K562 (cell line): ENCODE results near the gene MED15. TPM values are rescaled to one million over a fixed set of nuclear protein-coding genes. Genes with fewer than 3 reads are reported as not detected.

Experiments used
- ATF6 ChIP-seq: sonication (generic); formaldehyde crosslinking; IDR thresholded peaks from 2 replicates; pipeline ENCODE4 v1.4.0; 2020; ENCODE audit warnings: mild to moderate bottlenecking, missing genetic modification reagents
- ATF7 ChIP-seq: fragments of 450-650 bp; IDR thresholded peaks from 2 replicates; pipeline ENCODE4 v1.7.1; 2014; ENCODE audit warnings: mild to moderate bottlenecking, moderate library complexity
- BCLAF1 ChIP-seq, 2 experiments: fragments of 450-650 bp in 1 of 2; IDR thresholded peaks; 2 replicates each; pipeline ENCODE4 v1.6.1; 2011 to 2017; ENCODE audit warnings: low read depth in 2 of 2, antibody characterized with exemption in 1 of 2, borderline replicate concordance in 1 of 2, low read length in 1 of 2, mild to moderate bottlenecking in 1 of 2, mixed read lengths in 1 of 2; ENCODE audit not compliant: control insufficient read depth in 1 of 2
- BRD4 ChIP-seq: fragments of 200-600 bp; sonication (generic); IDR thresholded peaks from 2 replicates; pipeline ENCODE4 v1.6.1; 2017; ENCODE audit warnings: inconsistent platforms
- BRF1 ChIP-seq: IDR thresholded peaks from 3 replicates; pipeline ENCODE4 v1.6.1; 2011; ENCODE audit warnings: borderline replicate concordance, mild to moderate bottlenecking; ENCODE audit not compliant: insufficient read length; ENCODE audit errors: extremely low read depth
- ELK3 ChIP-seq: fragments of 450-650 bp; formaldehyde crosslinking; IDR thresholded peaks from 2 replicates; pipeline ENCODE4 v1.4.0; 2020; ENCODE audit warnings: mild to moderate bottlenecking
- FOS ChIP-seq: IDR thresholded peaks from 3 replicates; pipeline ENCODE4 v1.6.1; 2011; ENCODE audit not compliant: insufficient read length; ENCODE audit errors: extremely low read depth
- GTF2A2 ChIP-seq: IDR thresholded peaks from 2 replicates; pipeline ENCODE4 v1.6.1; 2016; ENCODE audit warnings: mild to moderate bottlenecking, missing genetic modification characterization, missing compliant biosample characterization
- MAFF ChIP-seq: IDR thresholded peaks from 2 replicates; pipeline ENCODE4 v1.6.1; 2012; ENCODE audit warnings: low read length, improper control_type of control experiment
- MTF1 ChIP-seq: fragments of 250-450 bp; sonication (Bioruptor Pico); IDR thresholded peaks from 2 replicates; pipeline ENCODE4 v1.9.0; 2021; ENCODE audit warnings: moderate library complexity, mild to moderate bottlenecking, inconsistent platforms, borderline replicate concordance
- PYGO2 ChIP-seq: fragments of 450-650 bp; IDR thresholded peaks from 2 replicates; pipeline ENCODE4 v1.6.1; 2016; ENCODE audit warnings: mild to moderate bottlenecking, missing genetic modification characterization, moderate library complexity, missing compliant biosample characterization
- RBM39 ChIP-seq: fragments of 200-400 bp; formaldehyde crosslinking; optimal IDR thresholded peaks from 2 replicates; pipeline ENCODE3; 2018; ENCODE audit warnings: low read depth, low read length
- RCOR1 ChIP-seq, 2 experiments: IDR thresholded peaks; 2 replicates each; pipeline ENCODE4 v1.6.1; 2012; ENCODE audit warnings: low read depth in 2 of 2, low read length in 2 of 2, borderline replicate concordance in 1 of 2, improper control_type of control experiment in 1 of 2
- RNF2 ChIP-seq: sonication (generic); IDR thresholded peaks from 2 replicates; pipeline ENCODE4 v1.6.1; 2016
- SETDB1 ChIP-seq: IDR thresholded peaks from one replicate; pipeline ENCODE4 v1.6.1; 2012; ENCODE audit warnings: low read length, control low read depth, inconsistent platforms
- TCF7L2 ChIP-seq: fragments of 150-350 bp; IDR thresholded peaks from 2 replicates; pipeline ENCODE4 v1.6.1; 2016; ENCODE audit warnings: low read depth, mild to moderate bottlenecking, low read length, moderate library complexity
- ZC3H11A ChIP-seq: IDR thresholded peaks from 2 replicates; pipeline ENCODE4 v1.6.1; 2012; ENCODE audit warnings: low read depth, low read length, improper control_type of control experiment
- ZNF511 ChIP-seq: sonication (generic); formaldehyde crosslinking; IDR thresholded peaks from 2 replicates; pipeline ENCODE4 v1.8.0; 2022; ENCODE audit warnings: mild to moderate bottlenecking, missing genetic modification reagents
- ZNF551 ChIP-seq: fragments of 250-450 bp; sonication (Bioruptor Pico); IDR thresholded peaks from 2 replicates; pipeline ENCODE4 v1.5.0; 2021; ENCODE audit warnings: mild to moderate bottlenecking, moderate library complexity
- polyA plus RNA-seq, 8 experiments: library from polyadenylated mRNA; depleted of rRNA in 4 of 8; stranded (reverse) in 5 of 8; unstranded in 3 of 8; fragments of >200 nt; fragmentation: Nextera tagmentation in 2 of 8; fragmentation: Illumina TruSeq in 1 of 8; extraction: Ambion mirVana in 2 of 8; extraction: Trizol in 1 of 8; gene quantifications; 2 replicates each; pipeline versions ENCODE4 v1.2.1 to v1.2.3, GENCODE V29; 2011 to 2014; ENCODE audit warnings: inconsistent platforms in 1 of 8, missing spikeins in 1 of 8
- total RNA-seq, 7 experiments: library from RNA; depleted of rRNA in 6 of 7; stranded (reverse); fragments of >200 nt in 6 of 7; fragmentation: Illumina TruSeq in 2 of 7; extraction: Trizol in 2 of 7; gene quantifications; 2 replicates each; pipeline versions ENCODE4 v1.2.1 to v1.2.3, GENCODE V29; 2011 to 2021; ENCODE audit warnings: low replicate concordance in 1 of 7
- TF ChIP-seq, protein P1 (sequence below): fragments of 450-650 bp; formaldehyde crosslinking; IDR thresholded peaks from 2 replicates; pipeline ENCODE4 v1.4.0; 2020; ENCODE audit warnings: mild to moderate bottlenecking, mixed read lengths

MED15 gene
- total and polyA plus RNA-seq, 9 of the 15 experiments (the other 6 are each of a cell fraction or from before 2014, with no cell fraction given): 4.0 to 271 (median 60.1) TPM

GRCh38 chr22:20507253-20508066 lies at the start of gene MED15 (continued):
- TF ChIP-seq BRF1 (no peak), ZNF551 (CRISPR knock-in tag) (no peak), ATF6 (CRISPR knock-in tag) (no peak), FOS (no peak), MAFF (0 out of 2 replicates have a peak, but pooled peaks have one; percentile 15), RNF2 (no peak), ATF7 (no peak), SETDB1 (peak; percentile 99), RCOR1 (IDR thresholded peaks at IDR 0.05; ENCODE audit: borderline replicate concordance in 1 of 2, low read depth in 2 of 2, low read length in 2 of 2) (peak; percentile 56 to 88; a peak in 2 of 4 replicates), GTF2A2 (tag) (peak; percentile 81; the same call in 1 of the 2 replicates), RBM39 (peak; percentile 77), ELK3 (CRISPR knock-in tag) (no peak), PYGO2 (tag) (no peak), BCLAF1 (IDR thresholded peaks at IDR 0.05; ENCODE audit: borderline replicate concordance in 1 of 2, control insufficient read depth in 1 of 2, low read depth in 2 of 2, low read length in 1 of 2) (no peak), ZNF511 (CRISPR knock-in tag) (no peak), TCF7L2 (peak; percentile 59), BRD4 (peak; percentile 98), MTF1 (CRISPR knock-in tag) (no peak), ZC3H11A (peak; percentile 97)
- TF ChIP-seq, protein P1, sequence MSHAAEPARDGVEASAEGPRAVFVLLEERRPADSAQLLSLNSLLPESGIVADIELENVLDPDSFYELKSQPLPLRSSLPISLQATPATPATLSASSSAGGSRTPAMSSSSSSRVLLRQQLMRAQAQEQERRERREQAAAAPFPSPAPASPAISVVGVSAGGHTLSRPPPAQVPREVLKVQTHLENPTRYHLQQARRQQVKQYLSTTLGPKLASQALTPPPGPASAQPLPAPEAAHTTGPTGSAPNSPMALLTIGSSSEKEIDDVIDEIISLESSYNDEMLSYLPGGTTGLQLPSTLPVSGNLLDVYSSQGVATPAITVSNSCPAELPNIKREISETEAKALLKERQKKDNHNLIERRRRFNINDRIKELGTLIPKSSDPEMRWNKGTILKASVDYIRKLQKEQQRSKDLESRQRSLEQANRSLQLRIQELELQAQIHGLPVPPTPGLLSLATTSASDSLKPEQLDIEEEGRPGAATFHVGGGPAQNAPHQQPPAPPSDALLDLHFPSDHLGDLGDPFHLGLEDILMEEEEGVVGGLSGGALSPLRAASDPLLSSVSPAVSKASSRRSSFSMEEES (CRISPR knock-in tag): no peak
